Limb (tissue), 2 donors: ENCODE results near the gene SCO2.

Experiments
- DNase-seq, 2 donors: peaks; one replicate each; pipeline ENCODE4 v3.0.0-alpha.2; 2016; ENCODE audit errors: extremely low spot score in 2 of 2

SCO2 gene

GRCh38 chr22:50532824-50533796, 7.7 kb upstream of the SCO2 start:
- DNase-seq, result no peak

- DNase-seq, result peak in 1 of 2 donors; percentile 78
Measured at GRCh38 chr22:50531962-50532674, 6.7 kb upstream of the SCO2 start.

GRCh38 chr22:50531546-50531961, 6.2 kb upstream of the SCO2 start:
- DNase-seq, result peak in 1 of 2 donors; percentile 61

DNA sequence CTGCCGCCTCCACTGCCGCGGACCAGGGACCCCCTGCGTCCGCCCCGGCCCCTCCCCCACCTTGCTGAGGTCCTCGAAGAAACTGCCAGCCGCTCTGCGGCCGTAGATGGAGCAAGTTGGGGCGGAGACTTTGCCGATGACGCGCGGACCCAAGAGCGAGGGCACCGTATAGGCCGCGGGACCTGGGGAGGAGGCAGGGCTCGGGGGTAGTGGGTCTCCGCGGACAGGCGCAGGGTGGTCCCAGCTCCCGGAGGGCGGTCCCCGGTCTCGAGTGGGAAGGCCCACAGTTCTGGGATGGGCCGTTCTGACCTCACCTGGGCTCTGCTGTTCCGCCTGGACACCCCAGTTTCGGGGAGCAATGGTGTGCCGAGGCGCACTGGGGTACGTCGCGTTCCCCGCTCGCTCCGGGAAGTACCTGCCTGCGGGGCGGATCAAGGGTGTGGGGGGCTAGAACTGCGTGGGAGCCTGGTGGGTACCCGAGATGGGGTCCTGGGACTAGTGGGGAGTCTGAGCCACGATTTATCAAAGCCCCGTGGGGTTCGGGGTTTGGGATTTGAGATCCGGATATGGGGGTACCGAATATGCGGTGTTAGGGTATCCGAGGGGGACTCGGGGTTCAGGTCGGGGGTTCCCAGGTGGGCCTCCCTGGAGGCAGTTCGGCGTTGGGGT, 5.6 kb upstream of the SCO2 start:
- peak in 1 of 2 donors; percentile 75 for DNase-seq

DNA sequence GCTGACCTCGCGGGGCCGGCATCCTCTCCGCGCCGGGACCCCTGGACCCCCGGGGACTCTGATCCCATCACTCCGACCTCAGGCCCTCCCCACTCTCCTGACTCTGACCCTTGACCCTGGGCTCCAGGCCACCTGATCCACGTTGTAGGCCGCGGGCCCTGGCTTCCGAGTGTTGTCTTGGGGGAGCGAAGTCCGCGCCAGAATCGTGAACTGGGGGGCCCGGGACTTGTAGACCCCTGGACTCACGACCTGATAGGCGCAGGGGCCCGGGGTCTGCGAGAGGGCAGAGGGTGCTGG, 5.1 kb upstream of the SCO2 start:
- DNase-seq, result no peak

DNA sequence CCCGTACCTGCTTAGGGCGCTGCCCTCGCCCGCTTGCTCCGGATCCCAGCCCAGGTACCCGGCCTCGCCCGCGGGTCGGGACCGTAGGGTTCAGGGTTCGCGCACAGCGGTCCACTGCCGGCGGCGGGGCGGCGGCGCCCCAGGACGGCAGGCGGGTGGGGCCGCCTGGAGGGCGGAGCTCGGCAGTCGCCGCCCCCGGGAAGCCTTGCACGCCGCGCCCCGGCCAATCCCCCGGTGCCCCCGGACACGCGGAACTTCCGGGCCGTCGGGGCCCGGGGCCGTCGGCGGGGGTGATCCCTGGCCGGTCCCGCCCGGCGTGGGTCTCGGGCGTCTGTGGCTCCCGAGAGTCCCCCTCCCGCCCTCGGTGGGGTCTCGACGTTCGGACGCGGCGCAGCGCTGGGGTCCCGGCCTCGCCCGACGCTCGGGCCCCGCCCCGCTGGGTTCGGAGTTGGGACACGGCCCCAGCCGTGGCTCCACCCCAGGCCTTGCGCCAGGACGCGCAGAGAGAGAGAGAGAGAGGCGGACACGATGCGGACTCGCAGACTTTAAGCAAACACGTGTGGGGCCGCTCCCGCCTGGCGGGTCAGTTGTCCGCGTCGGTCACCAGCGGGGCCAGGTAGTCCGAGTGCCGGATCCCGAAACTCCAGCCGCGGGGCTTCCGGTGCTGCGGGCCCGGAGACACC, 4.6 kb upstream of the SCO2 start, which contains the start of gene TYMP:
Gene TYMP (minus strand): TSS at position 116 of the 683 bp plus-strand sequence. CDS start 303 bp downstream, outside the sequence.
- peak; percentile 49 to 66 for DNase-seq

DNA sequence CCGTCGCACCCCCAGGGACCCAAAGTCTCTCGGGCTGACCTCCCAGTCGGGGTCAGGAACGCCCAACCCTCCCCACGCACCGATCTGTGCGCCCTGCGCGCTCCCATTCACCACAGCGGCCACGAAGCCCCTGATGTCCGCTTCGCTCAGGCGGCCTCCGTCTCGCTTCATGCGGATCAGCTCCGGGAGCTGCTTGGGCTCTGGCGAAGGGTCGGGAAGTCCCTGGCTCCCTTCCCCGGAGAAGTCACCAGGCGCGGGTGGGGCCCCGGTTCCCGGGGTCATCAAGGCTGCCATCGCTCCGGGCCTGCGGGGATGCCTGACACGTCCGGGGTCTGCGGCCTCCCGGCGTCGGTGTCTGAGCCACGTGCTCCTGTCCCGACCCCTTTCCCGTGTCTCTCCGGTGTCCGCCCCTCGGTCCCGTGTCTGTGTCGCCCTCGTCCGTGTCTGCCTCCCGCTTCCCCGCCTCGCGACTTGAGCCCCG, 4.1 kb upstream of the SCO2 start:
- DNase-seq, result peak in 1 of 2 donors; percentile 56

DNA sequence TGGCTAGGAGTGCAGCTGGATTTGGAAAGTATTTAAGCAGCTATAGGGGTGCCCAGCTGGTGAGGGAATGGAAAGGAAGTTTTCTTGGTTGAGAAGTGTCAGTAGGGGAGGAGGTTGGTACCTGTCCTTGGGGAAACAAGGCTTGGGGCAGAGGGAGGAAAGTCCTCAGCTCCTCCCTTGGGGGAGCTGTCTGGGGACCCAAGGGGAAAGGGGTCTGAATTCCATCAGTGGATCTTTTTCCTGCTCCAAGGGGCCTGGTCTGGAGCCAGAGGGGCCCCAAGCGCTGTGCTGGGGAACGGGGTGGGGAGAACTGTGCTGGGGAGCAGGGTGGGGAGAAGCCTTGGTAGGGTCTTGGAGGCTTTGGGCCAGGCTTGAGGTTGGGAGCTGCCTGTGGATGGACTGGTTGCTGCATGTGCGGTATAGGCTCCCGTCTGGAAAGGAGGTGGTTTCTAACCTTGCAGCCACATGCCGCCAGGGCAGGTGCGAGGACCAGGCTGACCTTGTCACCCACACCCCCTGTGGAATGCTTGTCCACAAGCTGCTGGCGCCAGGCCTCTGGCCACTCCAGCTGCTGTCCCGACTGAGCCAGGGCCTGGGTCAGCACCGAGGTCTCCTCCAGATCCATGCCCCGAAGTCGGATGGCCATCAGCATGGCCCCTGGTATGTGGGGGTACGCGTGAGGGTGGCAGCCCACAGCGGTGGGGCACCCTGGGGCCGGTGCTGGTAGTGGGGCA, 3.5 kb upstream of the SCO2 start:
- DNase-seq, result no peak

- no peak for DNase-seq
Measured at GRCh38 chr22:50527921-50528681, 2.7 kb upstream of the SCO2 start.

GRCh38 chr22:50526834-50527801, 1.7 kb upstream of the SCO2 start:
- no peak for DNase-seq

DNA sequence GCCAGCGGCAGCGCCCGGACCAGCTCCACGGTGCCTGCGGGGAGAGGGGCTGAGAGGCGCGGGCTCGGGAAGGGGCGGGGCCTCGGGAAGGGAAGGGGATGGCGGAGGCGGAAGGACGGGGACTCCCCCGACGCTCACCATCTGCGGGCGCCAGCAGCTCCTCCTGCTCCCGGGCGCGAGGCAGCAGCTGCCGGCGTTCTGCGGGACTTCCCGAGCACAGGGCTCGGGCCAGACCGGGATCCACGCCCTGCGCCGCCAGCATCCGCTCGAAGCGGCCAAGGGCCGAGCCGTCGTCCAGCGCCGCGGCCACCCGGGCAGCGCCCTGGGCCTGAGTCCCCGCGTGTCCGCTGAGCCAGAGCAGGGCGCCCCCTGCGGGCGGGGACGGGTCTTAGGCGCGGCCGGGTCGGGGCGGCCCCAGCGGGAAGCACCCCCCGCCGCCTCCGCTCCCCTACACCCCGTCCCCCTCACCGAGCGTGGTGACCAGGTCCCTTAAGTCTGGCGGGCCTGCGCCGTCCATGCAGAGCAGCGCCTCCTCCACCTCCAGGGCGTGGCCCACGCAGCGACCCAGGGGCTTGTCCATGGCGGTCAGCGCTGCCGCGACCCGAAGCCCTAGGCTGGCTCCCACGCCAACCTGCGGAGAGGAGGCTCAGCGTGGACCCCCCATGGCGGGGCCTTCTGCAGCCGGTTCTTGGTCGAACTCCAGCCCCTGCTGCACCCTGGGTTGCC, 873 bp upstream of the SCO2 start:
- peak; percentile 78 to 90 for DNase-seq

DNA sequence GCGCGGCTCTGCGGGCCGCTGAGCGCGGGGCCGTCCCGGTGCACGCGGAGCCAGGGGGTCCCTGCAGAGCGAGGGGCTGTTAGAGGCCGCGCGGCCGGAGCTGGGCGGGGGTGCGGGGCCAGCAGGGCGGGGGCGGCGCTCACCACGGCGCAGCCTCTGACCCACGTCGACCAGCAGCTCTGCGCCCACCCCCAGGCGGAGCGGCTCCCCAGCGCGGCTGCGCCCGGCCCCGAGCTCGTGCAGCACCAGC, 385 bp upstream of the SCO2 start:
- DNase-seq, result no peak

DNA sequence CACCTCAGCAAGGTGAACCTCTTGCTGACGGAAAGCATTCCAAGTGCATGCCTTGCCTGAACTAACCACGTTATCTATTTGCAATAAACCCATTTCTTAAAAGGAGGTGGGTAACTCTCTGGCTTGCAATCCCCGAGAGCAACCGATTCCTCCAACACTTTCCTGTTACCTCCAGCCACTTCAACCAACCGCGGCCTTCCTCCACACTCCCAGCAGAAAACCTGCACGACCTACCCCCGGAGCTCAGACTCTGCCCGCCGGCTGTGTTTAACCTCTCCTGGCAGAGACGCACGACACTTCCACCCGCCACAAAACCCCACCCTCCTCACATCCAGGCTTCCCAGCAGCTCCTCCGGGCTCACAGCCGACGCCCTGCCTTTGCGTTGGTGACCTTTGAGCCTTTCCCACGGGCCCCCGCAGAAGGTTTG, 708 bp downstream of the SCO2 start:
- DNase-seq, result no peak

- DNase-seq, result no peak
Measured at GRCh38 chr22:50523806-50524675, 1.4 kb downstream of the SCO2 start.

- DNase-seq, result no peak
Measured at GRCh38 chr22:50523458-50523805, 2.0 kb downstream of the SCO2 start.

DNA sequence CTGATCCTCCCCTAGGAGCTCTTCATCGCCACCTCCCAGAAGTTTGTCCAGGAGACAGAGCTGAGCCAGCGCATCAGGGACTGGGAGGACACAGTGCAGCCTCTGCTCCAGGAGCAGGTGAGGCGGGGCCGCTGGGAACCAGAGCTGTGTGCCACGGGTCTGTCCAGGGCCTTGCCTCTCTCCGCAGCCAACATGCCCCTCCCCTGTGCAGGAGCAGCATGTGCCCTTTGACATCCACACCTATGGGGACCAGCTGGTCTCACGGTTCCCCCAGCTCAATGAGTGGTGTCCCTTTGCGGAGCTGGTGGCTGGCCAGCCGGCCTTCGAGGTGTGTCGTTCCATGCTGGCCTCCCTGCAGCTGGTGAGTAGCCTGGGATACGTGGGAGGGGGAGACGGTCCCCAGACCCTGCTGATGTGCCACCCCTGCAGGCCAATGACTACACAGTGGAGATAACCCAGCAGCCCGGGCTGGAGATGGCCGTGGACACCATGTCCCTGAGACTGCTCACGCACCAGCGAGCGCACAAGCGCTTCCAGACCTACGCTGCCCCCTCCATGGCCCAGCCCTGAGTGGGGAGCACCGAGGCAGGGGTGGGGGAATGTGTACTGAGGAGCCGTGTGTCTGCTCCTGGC, 2.5 kb downstream of the SCO2 start:
- DNase-seq, result no peak
